ENCODE data around the gene ATG7.

The ATG7 gene

DNA sequence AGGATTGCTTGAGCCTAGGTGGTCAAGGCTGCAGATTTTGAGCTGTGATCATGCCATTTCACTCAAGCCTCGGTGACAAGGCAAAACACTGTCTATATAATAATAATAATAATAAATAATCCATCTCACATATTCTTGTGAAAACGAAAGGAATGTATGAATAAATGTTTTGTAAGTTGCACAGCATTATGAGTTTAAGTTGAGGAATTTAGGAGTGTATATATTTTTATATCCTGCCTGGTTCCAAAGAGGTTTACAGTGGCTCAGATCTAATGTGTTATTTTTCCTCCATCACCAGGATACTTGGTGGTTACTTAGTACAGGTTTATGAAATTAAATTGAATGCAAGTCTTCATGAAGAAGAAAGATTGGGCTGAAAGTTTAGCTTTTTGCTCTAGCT lies 77.2 kb downstream of the ATG7 start:
- DNase-seq (ENCODE audit: low read depth), result no peak
- H3K4me3 ChIP-seq (ENCODE audit: low read depth, low read length), result no peak overlapping the region
- TF ChIP-seq, protein P1, sequence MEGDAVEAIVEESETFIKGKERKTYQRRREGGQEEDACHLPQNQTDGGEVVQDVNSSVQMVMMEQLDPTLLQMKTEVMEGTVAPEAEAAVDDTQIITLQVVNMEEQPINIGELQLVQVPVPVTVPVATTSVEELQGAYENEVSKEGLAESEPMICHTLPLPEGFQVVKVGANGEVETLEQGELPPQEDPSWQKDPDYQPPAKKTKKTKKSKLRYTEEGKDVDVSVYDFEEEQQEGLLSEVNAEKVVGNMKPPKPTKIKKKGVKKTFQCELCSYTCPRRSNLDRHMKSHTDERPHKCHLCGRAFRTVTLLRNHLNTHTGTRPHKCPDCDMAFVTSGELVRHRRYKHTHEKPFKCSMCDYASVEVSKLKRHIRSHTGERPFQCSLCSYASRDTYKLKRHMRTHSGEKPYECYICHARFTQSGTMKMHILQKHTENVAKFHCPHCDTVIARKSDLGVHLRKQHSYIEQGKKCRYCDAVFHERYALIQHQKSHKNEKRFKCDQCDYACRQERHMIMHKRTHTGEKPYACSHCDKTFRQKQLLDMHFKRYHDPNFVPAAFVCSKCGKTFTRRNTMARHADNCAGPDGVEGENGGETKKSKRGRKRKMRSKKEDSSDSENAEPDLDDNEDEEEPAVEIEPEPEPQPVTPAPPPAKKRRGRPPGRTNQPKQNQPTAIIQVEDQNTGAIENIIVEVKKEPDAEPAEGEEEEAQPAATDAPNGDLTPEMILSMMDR (IDR thresholded peaks at IDR 0.05; ENCODE audit: low read depth, low read length, missing control alignments), result no peak

DNA sequence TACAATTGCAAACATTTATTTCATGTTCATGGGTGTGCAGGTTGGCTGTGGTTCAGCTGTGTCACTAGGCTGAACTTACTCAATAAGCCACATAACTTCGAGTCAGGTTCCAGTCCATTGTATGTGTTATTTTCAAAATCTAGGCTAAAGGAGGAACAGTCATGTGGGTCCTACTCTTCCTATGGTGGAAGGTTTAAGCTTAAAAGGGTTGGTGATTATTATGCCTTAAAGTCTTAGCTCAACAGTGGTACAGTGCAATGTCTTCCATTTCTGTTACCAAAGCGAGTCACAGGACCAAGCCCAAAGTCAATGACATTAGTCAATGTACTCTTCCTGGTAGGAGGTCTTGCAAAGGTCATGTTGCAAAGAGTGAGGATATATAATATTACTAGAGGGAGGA lies 78.2 kb downstream of the ATG7 start:
- no peak overlapping the region for H3K4me3 ChIP-seq (ENCODE audit: low read depth, low read length)
- TF ChIP-seq, protein P1 (IDR thresholded peaks at IDR 0.05; ENCODE audit: low read depth, low read length, missing control alignments), result no peak
- no peak for DNase-seq (ENCODE audit: low read depth)

DNA sequence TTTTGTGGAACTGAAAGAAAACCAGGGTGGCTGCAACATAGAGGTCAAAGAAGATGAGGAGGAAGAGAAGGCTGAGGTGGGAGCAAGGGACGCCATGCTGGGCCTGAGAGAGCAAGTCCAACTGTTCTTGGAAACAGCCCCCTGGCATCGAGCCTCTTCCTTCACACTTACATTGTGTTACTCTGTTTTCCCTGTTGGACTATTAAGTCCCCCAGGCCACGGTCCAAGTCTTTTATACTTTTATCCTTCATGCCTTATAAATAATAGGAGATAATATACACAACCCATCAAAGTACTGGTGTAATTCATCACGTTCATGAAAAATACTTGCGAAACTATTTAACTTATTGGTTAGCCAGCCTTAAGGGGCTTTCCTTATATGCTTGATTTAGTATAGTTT lies 79.3 kb downstream of the ATG7 start:
- TF ChIP-seq, protein P1 (IDR thresholded peaks at IDR 0.05; ENCODE audit: low read depth, low read length, missing control alignments), result no peak
- no peak for DNase-seq (ENCODE audit: low read depth)
- no peak overlapping the region for H3K4me3 ChIP-seq (ENCODE audit: low read depth, low read length)

DNA sequence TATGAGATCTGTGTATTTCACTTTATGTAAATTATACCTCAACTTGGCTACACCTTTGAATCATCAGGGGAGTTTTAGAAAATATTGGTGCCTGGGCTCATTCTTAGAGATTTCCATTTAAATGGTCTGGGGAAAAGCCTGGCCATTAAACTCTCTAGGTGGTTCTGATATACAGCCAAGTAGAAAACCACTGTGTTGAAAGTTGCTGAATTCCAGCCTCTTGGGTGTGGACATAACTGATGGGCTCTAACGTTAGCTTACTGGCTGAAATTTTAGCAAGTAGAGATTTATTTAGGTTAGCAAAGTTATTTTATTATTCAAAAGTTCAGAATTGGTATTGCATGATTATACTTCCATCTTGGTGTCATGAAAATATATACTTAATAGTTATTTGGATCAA lies 84.1 kb downstream of the ATG7 start:
- TF ChIP-seq, protein P1 (IDR thresholded peaks at IDR 0.05; ENCODE audit: low read depth, low read length, missing control alignments), result no peak

DNA sequence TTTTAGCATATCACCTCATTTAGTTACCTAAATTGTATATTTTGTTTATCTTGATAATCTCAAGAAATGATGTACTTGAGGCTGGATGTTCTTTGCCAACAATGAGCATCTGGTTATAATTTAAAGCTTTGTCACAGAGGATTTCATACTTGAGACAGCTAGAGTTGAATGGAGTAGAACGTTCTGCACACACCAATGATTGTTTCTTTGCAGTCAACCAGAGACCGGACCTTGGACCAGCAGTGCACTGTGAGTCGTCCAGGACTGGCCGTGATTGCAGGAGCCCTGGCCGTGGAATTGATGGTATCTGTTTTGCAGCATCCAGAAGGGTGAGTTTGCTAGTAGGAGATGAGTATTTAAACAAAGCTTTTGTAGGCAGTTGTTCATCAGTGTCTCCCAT lies 90.4 kb downstream of the ATG7 start:
- no peak overlapping the region for H3K4me3 ChIP-seq (ENCODE audit: low read depth, low read length)
- DNase-seq (ENCODE audit: low read depth), result no peak
- TF ChIP-seq, protein P1 (IDR thresholded peaks at IDR 0.05; ENCODE audit: low read depth, low read length, missing control alignments), result no peak

More for the DNA sequence above, 84.1 kb downstream of the ATG7 start:
- no peak for DNase-seq (ENCODE audit: low read depth)
- no peak overlapping the region for H3K4me3 ChIP-seq (ENCODE audit: low read depth, low read length)

DNA sequence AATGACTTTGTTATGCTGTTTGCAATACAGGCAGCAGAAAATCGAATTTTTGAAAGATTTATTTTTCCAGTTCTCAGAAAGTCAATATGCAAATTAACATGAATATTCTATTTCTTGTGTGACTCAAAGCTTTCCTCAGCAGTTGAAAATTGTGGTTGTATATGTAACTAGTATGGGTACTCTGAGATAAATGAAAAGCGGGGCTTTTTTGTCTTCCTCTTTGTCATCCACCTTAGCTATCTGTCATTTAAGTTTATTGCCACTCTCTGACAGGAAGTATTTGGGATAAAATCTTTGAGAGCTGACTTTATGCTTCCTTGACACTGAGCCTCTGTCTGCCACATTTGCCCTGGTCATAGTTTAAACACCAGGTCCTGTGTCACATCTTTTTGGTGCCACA lies 91.5 kb downstream of the ATG7 start:
- DNase-seq (ENCODE audit: low read depth), result no peak
- no peak overlapping the region for H3K4me3 ChIP-seq (ENCODE audit: low read depth, low read length)
- TF ChIP-seq, protein P1 (IDR thresholded peaks at IDR 0.05; ENCODE audit: low read depth, low read length, missing control alignments), result no peak

DNA sequence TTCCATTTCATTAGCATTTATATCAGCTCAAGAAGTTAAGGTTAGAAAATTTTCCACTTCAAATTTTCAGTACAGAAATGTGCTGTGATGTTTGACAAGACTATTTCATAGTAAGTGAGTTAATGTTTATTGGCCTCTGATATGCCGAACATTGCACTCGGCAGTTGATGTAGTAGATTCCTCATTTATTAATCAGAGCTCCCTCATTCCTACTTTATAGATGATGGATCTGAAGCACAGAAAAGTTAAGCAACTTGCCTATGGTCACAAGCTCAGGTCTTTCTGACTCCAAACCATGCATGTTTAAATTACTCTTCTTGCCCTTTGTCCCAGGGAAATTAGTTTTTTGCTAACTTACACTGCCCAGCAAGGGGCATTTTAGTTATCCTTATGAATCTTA lies 92.0 kb downstream of the ATG7 start:
- H3K4me3 ChIP-seq (ENCODE audit: low read depth, low read length), result no peak overlapping the region
- DNase-seq (ENCODE audit: low read depth), result no peak

More for the DNA sequence above, 92.0 kb downstream of the ATG7 start:
- TF ChIP-seq, protein P1 (IDR thresholded peaks at IDR 0.05; ENCODE audit: low read depth, low read length, missing control alignments), result no peak

All from GM12864 (cell line).